Measurements from ENCODE around the gene FGD2. TPM values are rescaled to one million over a fixed set of nuclear protein-coding genes. Genes with fewer than 3 reads are reported as not detected.

The FGD2 gene
- total and polyA plus RNA-seq, 4 donors = 20.4 to 76.7 (median 40.1) TPM

- TF ChIP-seq, protein P1, sequence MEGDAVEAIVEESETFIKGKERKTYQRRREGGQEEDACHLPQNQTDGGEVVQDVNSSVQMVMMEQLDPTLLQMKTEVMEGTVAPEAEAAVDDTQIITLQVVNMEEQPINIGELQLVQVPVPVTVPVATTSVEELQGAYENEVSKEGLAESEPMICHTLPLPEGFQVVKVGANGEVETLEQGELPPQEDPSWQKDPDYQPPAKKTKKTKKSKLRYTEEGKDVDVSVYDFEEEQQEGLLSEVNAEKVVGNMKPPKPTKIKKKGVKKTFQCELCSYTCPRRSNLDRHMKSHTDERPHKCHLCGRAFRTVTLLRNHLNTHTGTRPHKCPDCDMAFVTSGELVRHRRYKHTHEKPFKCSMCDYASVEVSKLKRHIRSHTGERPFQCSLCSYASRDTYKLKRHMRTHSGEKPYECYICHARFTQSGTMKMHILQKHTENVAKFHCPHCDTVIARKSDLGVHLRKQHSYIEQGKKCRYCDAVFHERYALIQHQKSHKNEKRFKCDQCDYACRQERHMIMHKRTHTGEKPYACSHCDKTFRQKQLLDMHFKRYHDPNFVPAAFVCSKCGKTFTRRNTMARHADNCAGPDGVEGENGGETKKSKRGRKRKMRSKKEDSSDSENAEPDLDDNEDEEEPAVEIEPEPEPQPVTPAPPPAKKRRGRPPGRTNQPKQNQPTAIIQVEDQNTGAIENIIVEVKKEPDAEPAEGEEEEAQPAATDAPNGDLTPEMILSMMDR (IDR thresholded peaks at IDR 0.05; ENCODE audit: control extremely low read depth, extremely low read depth) = no peak
- no peak overlapping the region for H3K9ac ChIP-seq (ENCODE audit: insufficient read depth in 1 of 2, low read length in 2 of 2)
Measured at GRCh38 chr6:37056112-37056403, 50.6 kb downstream of the FGD2 start.

GRCh38 chr6:37056439-37057127 is 51.1 kb downstream of the FGD2 start:
- H3K27ac ChIP-seq (ENCODE audit: low read depth in 1 of 2, low read length in 1 of 2) = no peak overlapping the region
- 77 to 83% methylated on average over 16 of the region's 16 CpGs for WGBS, 2 donors
- H3K36me3 ChIP-seq (ENCODE audit: control insufficient read depth in 4 of 4, insufficient read depth in 4 of 4, low read length in 4 of 4) = no peaks in the 10 kb centered on the region
- TF ChIP-seq, protein P1 (IDR thresholded peaks at IDR 0.05; ENCODE audit: control extremely low read depth, extremely low read depth) = no peak
- DNase-seq (no peak), ATAC-seq (ENCODE audit: insufficient read depth, low FRiP score) (no peak)
- H3K9me3 ChIP-seq (ENCODE audit: control insufficient read depth in 4 of 4, insufficient read depth in 3 of 4, low read length in 3 of 4) = no peaks in the 10 kb centered on the region
- peaks cover 0 to 11% (median 3%) of the 10 kb centered on the region in 5 donors for H3K4me1 ChIP-seq (ENCODE audit: control insufficient read depth in 5 of 5, insufficient read depth in 5 of 5, low read length in 5 of 5)
- no peak overlapping the region for H3K9ac ChIP-seq (ENCODE audit: insufficient read depth in 1 of 2, low read length in 2 of 2)
- no peak overlapping the region for H3K4me3 ChIP-seq
- H3K27me3 ChIP-seq (ENCODE audit: control insufficient read depth in 3 of 3, insufficient read depth in 3 of 3, low read length in 2 of 3) = no peaks in the 10 kb centered on the region

More at GRCh38 chr6:37056112-37056403, 50.6 kb downstream of the FGD2 start:
- H3K4me1 ChIP-seq (ENCODE audit: control insufficient read depth in 5 of 5, insufficient read depth in 5 of 5, low read length in 5 of 5) = peaks cover 0 to 13% (median 3%) of the 10 kb centered on the region in 5 donors
- H3K36me3 ChIP-seq (ENCODE audit: control insufficient read depth in 4 of 4, insufficient read depth in 4 of 4, low read length in 4 of 4) = no peaks in the 10 kb centered on the region
- WGBS, 2 donors = 88 to 91% methylated on average over 8 of the region's 8 CpGs
- H3K27ac ChIP-seq (ENCODE audit: low read depth in 1 of 2, low read length in 1 of 2) = no peak overlapping the region
- no peaks in the 10 kb centered on the region for H3K9me3 ChIP-seq (ENCODE audit: control insufficient read depth in 4 of 4, insufficient read depth in 3 of 4, low read length in 3 of 4)
- H3K27me3 ChIP-seq (ENCODE audit: control insufficient read depth in 3 of 3, insufficient read depth in 3 of 3, low read length in 2 of 3) = no peaks in the 10 kb centered on the region
- no peak overlapping the region for H3K4me3 ChIP-seq
- DNase-seq (no peak), ATAC-seq (ENCODE audit: insufficient read depth, low FRiP score) (no peak)

DNA sequence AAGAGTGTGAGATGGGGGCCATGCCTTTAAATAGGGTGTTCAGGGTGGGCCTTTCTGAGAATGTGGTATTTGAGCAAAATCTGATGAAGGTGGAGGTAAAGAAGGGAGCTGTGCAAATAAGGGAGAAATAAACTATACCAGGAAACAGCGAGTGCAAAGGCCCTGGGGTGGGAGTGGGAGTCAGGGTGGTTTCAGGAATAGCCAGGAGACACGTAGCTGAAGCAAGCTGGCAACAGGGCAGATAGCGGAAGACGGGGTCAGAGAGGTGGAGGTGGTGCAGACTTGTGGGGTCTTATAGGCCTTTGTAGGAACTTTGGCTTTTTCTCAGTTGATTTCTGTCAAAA is 51.6 kb downstream of the FGD2 start:
- Histone ChIP-seq H3K36me3 (ENCODE audit: control insufficient read depth in 4 of 4, insufficient read depth in 4 of 4, low read length in 4 of 4) (no peaks in the 10 kb centered on the region), H3K4me3 (no peak overlapping the region), H3K4me1 (ENCODE audit: control insufficient read depth in 5 of 5, insufficient read depth in 5 of 5, low read length in 5 of 5) (peaks cover 0 to 9% (median 3%) of the 10 kb centered on the region in 5 donors), H3K27me3 (ENCODE audit: control insufficient read depth in 3 of 3, insufficient read depth in 3 of 3, low read length in 2 of 3) (no peaks in the 10 kb centered on the region), H3K9ac (ENCODE audit: insufficient read depth in 1 of 2, low read length in 2 of 2) (no peak overlapping the region), H3K27ac (ENCODE audit: low read depth in 1 of 2, low read length in 1 of 2) (no peak overlapping the region), H3K9me3 (ENCODE audit: control insufficient read depth in 4 of 4, insufficient read depth in 3 of 4, low read length in 3 of 4) (no peaks in the 10 kb centered on the region)
- TF ChIP-seq, protein P1 (IDR thresholded peaks at IDR 0.05; ENCODE audit: control extremely low read depth, extremely low read depth) = no peak
- 96 to 97% methylated on average over 4 of the region's 4 CpGs for WGBS, 2 donors
- DNase-seq (no peak), ATAC-seq (ENCODE audit: insufficient read depth, low FRiP score) (no peak)

GRCh38 chr6:37057678-37058077 is 52.2 kb downstream of the FGD2 start:
- no peaks in the 10 kb centered on the region for H3K9me3 ChIP-seq (ENCODE audit: control insufficient read depth in 4 of 4, insufficient read depth in 3 of 4, low read length in 3 of 4)
- TF ChIP-seq, protein P1 (IDR thresholded peaks at IDR 0.05; ENCODE audit: control extremely low read depth, extremely low read depth) = no peak
- WGBS, 2 donors = 95 to 97% methylated on average over 7 of the region's 7 CpGs
- no peak overlapping the region for H3K9ac ChIP-seq (ENCODE audit: insufficient read depth in 1 of 2, low read length in 2 of 2)
- H3K4me1 ChIP-seq (ENCODE audit: control insufficient read depth in 5 of 5, insufficient read depth in 5 of 5, low read length in 5 of 5) = peaks cover 0 to 9% (median 3%) of the 10 kb centered on the region in 5 donors
- no peak for DNase-seq
- no peak overlapping the region for H3K4me3 ChIP-seq
- no peak for ATAC-seq (ENCODE audit: insufficient read depth, low FRiP score)
- no peaks in the 10 kb centered on the region for H3K27me3 ChIP-seq (ENCODE audit: control insufficient read depth in 3 of 3, insufficient read depth in 3 of 3, low read length in 2 of 3)
- no peaks in the 10 kb centered on the region for H3K36me3 ChIP-seq (ENCODE audit: control insufficient read depth in 4 of 4, insufficient read depth in 4 of 4, low read length in 4 of 4)
- no peak overlapping the region for H3K27ac ChIP-seq (ENCODE audit: low read depth in 1 of 2, low read length in 1 of 2)
